ENCODE results near the gene ETV3L.

Gene ETV3L

GRCh38 chr1:157137408-157138219 lies 38.0 kb upstream of the ETV3L start (continued):
- TF ChIP-seq ZNF488 (tag by site-specific recombination; IDR thresholded peaks at IDR 0.05) (no peak), ZNF692 (tag by site-specific recombination; IDR thresholded peaks at IDR 0.05) (peak; percentile 57), ZNF398 (tag by site-specific recombination; IDR thresholded peaks at IDR 0.05) (peak; percentile 38; the same call in 1 of the 2 replicates)

GRCh38 chr1:157137046-157137407 lies 37.4 kb upstream of the ETV3L start:
- POLR2A ChIA-PET: no interaction called here
- 0 out of 2 replicates have a peak overlapping the region, but pooled peaks have one; percentile 89 for H3K27ac ChIP-seq (ENCODE audit: extremely low read depth, low read depth, low read length)
- TF ChIP-seq ZNF664 (tag by site-specific recombination; IDR thresholded peaks at IDR 0.05): peak; percentile 73
- peak; percentile 53 for TF ChIP-seq SP2 (tag by site-specific recombination; IDR thresholded peaks at IDR 0.05)
- peak; percentile 35 for TF ChIP-seq IKZF3 (tag by site-specific recombination; IDR thresholded peaks at IDR 0.05)
- peak; percentile 17; the same call in 1 of the 2 replicates for TF ChIP-seq GLIS2 (tag by site-specific recombination; IDR thresholded peaks at IDR 0.05)
- TF ChIP-seq KLF16 (tag by site-specific recombination; IDR thresholded peaks at IDR 0.05): no peak
- no peak for TF ChIP-seq PRDM1 (tag by site-specific recombination; IDR thresholded peaks at IDR 0.05)
- TF ChIP-seq ZIC2 (tag by site-specific recombination; IDR thresholded peaks at IDR 0.05): peak; percentile 65
- no peak for TF ChIP-seq ZBTB49 (tag by site-specific recombination; IDR thresholded peaks at IDR 0.05; ENCODE audit: low read depth)
- TF ChIP-seq PRDM10 (tag by site-specific recombination; IDR thresholded peaks at IDR 0.05): peak; percentile 50
- TF ChIP-seq PRDM4 (tag by site-specific recombination; IDR thresholded peaks at IDR 0.05): peak; percentile 77
- peak; percentile 73 for TF ChIP-seq ZBTB17 (tag by site-specific recombination; IDR thresholded peaks at IDR 0.05)
- TF ChIP-seq ZNF341 (tag by site-specific recombination; IDR thresholded peaks at IDR 0.05; ENCODE audit: low read depth): peak; percentile 89
- 0 out of 2 replicates have a peak, but pooled peaks have one; percentile 29 for TF ChIP-seq ZNF660 (tag by site-specific recombination; IDR thresholded peaks at IDR 0.05)
- TF ChIP-seq ZBTB6 (tag by site-specific recombination; IDR thresholded peaks at IDR 0.05): no peak
- peak; percentile 52; the same call in 1 of the 2 replicates for TF ChIP-seq PRDM6 (tag by site-specific recombination; IDR thresholded peaks at IDR 0.05)

More at GRCh38 chr1:157137046-157137407, 37.4 kb upstream of the ETV3L start:
- no peaks in the 10 kb centered on the region for H3K9me3 ChIP-seq (ENCODE audit: control insufficient read depth, insufficient read depth, low read depth, low read length)
- peaks cover 6% of the 10 kb centered on the region for H3K4me1 ChIP-seq (ENCODE audit: control insufficient read depth, insufficient read depth, low read length)
- H3K36me3 ChIP-seq (ENCODE audit: control insufficient read depth in 2 of 2, insufficient read depth in 1 of 2, low read length in 2 of 2): peaks cover 19 to 42% of the 10 kb centered on the region in 2 experiments
- H3K4me3 ChIP-seq (ENCODE audit: low read depth, low read length): peak overlapping the region; percentile 71
- CTCF ChIA-PET: interaction anchor here (1.1 to 1.3 kb wide), 3 partner anchors 19 to 62 kb away, joined by 5 to 6 read pairs (median 5); no protein-coding TSS in a partner anchor

Measured in HEK293 (cell line).